GM10847 (cell line): ENCODE results near the gene COL11A2.

Source experiments
- POLR2A ChIP-seq: IDR thresholded peaks from 2 replicates; pipeline ENCODE4 v1.6.1; 2011; ENCODE audit not compliant: insufficient read length; ENCODE audit errors: extremely low read depth

Gene COL11A2

DNA sequence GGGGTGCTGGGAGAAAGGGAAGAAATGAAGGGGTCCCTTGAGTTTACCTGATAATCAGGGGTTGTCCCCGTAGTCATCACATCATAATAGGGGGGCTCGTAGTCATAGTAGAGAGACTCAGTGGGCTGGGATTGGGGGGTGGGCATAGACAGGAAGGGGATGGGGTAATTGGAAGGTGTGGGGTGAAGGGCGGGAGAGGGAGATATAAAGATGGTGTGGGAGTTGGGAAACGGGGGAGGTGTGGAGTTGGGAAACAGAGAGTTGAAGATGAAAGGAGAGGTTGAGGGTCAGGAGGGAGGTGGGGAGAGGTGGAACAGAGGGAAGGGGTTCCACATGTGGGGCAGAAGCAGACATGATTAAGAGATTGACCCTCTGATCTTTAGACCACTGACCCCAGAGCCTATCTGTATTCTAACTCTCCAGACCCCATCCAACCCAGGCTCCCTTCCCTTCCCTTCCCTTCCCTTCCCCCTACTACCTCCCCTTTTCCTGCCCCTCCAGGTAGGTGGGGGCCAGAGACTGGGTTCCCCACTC lies 6.5 kb downstream of the COL11A2 start:
- no peak for TF ChIP-seq POLR2A

DNA sequence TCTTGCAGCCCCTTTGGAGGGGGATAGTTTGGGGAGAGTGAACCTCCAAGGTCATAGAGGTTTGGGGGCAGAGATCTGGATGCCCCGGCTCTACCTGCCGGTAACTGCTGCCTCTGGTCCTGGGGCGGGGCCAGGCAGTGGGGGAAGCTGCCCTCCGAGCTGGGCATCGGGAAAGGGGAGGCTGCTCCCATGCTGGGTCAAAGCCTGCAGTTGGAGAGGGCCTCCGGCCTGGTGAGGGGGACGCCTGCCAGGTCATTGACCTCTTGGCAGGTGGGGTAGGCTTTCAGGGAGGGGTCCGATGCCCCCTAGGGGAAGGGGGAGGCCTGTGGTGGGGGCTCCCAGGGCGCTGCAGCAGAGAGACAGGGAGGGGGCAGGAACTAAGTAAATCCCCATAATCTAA lies 7.1 kb downstream of the COL11A2 start:
- TF ChIP-seq POLR2A, result no peak

DNA sequence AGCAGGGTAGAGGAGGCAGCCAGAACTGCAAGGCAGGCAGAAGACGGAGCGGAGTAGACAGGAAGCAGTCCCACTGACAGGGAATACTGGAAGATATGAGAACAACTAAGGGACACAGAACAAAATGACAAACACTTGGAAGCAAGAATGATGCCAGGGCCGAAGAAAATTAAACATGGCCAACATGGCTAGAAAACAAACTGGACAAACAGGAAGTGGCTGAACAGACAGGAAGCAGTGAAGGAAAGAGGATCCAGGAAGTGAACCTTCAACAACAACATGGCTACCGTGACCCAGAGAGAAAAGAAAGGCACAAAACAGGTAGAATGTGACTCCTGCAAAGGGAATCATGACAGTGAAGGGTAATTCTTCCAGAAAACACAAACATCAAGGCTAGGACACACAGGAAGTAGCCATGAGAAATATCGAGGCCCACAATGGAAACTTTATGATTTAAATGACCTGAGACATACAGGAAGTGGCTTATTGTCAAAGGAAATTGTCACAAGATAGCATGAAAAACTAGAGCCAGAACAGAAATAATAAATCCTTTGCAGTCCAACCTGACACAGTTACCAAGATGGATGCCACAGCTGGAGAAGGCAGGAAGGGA lies 9.1 kb downstream of the COL11A2 start:
- TF ChIP-seq POLR2A, result no peak

DNA sequence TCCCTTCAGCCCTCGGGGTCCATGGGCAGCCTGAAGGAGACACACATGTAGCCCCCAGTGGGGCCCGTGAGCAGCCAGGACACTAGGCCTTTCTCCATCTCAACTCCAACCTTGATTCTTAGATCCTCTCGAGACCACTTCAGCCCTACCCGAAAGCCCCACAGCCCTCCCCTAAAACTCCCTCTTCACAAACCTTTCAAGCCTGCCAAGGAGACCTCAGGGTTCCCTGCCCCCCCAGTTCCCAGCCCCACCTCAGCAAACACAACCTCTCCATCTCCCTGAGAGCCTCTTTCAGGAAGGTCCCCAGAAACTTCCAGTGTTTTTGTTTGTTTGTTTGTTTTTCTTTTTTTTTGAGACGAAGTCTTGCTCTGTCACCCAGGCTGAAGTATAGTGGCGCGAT lies 11.1 kb downstream of the COL11A2 start:
- no peak for TF ChIP-seq POLR2A

DNA sequence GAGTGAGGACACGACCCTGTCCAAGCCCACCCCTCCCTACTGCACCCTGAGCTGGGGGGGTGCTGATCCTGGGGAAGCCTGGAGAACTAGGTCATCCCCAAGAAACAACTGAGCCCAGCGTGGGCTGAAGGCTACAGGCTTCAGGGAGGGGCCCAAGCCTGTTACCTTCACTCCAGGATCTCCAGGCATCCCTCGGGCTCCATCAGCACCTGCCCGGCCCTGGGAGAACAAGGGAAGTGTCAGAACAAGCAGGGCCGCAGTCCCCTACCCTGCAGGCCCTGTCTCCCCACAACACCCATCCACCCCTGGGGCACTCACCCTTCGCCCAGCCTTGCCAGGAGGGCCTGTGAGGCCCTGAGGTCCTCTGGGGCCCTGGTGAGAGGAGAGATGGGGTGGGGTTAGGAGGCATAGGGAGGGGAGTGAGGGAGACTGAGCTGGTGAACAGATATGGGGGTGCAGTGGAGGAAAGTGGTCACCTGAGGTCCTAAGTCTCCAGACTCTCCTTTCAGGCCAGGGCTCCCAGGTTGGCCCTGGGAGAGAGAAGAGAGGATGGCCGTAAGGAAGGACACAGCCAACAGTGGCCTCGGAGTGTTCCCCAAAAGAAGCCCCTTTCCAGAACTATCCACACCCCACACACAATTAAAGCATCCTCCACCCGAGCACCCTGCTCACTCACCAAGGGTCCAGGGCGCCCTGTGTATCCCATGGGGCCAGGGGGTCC lies 13.4 kb downstream of the COL11A2 start:
- no peak for TF ChIP-seq POLR2A

DNA sequence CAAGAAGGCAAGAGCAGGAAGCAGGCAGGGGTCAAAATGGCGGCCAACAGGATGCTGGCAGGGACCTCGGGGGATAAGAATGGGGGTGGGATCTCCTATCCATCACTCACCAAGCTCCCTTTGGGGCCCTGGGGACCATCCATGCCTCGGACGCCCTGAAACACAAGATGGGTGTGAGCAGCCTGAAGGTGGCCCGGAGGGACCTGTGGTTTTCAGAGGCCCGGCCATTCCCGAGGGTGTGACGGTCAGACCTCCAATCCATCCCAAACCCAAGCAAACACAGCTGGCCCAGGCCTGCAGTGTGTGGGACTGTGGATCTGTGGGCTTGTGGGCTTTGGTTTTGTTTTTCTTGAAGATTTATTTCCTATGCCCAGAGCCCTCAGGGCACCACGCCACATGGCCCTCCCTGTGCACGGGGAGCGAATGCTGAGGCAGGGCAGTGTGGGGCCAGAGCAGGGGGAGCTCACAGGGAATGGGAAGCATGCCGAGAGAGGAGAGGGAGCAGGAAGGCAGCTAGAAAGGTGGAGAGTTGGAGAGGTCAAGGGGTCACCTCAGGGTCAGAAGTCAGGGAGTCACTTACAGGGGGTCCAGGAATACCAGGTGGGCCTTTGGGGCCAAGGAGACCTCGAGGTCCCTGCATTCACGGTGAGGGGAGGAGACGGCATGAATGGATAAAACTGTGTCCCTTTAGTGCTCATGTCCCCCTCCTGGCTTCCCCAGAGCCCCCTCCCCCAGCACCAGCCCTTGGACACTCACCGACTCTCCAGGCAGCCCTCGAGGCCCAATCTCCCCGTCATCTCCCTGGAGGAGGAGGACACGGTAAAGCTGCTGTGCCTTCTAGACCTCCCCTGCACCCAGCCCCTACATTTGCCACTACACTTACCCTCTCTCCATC lies 14.5 kb downstream of the COL11A2 start:
- TF ChIP-seq POLR2A, result no peak

DNA sequence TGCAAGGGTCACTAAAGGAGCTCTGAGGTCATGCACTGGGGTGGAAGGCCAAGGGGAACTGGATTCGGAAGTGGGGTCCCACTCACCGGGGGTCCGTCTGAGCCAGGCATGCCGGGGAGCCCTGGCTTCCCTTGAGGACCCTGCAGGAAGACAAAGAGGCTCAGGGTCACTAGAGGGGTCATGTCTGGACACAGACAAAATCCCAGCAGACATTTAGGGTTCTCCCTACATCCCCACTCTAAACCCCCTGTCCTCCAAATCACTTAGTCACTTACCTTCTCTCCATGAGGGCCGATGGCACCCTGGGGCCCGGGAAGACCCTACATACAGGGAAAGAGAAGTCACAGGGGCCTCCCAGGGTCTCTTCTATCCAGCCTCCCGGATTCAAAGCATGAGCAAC lies 15.4 kb downstream of the COL11A2 start:
- no peak for TF ChIP-seq POLR2A

DNA sequence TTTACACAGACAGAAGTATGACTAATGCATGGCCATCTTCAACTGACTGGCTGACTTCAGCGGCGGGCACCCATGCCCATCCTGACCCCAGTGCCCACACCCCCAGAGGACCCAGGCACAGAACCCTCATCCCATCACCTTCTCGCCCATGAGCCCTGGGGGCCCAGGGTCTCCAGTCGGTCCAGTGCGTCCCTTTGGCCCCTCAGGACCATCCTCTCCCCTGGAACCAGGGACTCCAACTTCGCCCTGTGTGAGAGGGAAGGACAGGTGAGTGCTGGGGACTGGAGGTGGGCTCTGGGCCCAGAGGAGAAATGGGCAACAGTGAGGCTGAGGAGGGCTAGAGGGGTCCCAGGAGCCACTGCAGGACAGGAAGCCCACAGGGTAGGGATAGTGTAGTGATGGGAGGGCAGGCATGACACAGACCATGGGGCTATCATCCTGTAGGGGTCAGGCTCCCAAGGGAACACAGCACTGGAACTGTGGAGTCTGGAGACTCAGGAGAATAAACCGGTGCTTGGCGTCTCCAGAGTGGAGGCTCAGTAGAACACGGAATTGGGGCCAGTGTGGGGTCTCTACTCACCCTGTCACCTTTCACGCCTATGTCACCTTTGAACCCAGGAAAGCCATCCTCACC lies 16.7 kb downstream of the COL11A2 start:
- no peak for TF ChIP-seq POLR2A

DNA sequence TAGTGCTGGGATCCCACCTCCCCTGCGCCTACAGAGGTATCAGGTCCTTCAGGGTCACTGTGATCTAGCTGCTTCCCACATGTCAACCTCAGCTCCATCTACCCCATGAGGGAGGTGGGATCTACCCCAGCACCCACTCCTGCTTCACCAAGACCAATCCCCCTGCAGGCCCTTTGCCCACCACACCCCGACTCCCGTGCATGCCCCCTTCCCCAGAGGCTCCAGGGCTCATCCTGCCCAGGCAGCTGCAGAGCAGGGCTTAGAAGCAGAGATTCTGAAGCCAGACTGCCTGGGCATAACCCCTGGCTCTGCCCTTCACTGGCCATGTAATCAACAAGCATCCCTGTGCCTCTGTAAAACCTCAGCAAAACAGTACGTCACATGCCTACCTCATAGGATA lies 17.5 kb downstream of the COL11A2 start:
- no peak for TF ChIP-seq POLR2A

DNA sequence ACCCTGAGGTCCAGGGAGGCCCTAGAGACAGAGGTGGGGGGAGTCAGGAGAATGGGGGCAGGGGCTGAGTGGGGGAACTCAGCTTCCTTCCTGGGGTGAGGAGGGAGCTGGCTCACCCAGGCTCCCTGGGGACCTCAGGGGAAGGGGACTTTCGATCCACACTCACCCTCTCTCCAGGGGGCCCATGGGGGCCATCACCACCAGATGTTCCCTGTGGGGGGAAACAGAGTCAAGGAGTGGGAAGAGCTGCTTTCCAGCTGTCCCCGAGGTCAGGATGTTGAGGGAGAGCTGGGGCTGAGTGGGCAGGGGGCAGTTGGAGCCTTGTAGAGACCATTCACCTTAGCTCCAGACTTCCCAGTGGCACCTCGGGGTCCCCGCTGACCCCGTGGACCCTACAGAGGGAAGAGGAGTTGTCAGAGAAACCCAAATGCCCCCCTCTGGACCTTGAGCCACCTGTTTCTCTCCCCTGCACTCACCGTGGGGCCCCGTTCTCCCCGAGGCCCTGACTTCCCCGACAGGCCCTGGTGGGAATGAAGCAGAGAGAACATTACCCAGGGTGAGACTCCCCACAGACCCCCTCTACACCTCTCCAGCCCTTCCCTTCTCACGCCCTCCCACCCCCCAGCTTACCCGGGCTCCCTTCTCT lies 18.6 kb downstream of the COL11A2 start:
- no peak for TF ChIP-seq POLR2A

DNA sequence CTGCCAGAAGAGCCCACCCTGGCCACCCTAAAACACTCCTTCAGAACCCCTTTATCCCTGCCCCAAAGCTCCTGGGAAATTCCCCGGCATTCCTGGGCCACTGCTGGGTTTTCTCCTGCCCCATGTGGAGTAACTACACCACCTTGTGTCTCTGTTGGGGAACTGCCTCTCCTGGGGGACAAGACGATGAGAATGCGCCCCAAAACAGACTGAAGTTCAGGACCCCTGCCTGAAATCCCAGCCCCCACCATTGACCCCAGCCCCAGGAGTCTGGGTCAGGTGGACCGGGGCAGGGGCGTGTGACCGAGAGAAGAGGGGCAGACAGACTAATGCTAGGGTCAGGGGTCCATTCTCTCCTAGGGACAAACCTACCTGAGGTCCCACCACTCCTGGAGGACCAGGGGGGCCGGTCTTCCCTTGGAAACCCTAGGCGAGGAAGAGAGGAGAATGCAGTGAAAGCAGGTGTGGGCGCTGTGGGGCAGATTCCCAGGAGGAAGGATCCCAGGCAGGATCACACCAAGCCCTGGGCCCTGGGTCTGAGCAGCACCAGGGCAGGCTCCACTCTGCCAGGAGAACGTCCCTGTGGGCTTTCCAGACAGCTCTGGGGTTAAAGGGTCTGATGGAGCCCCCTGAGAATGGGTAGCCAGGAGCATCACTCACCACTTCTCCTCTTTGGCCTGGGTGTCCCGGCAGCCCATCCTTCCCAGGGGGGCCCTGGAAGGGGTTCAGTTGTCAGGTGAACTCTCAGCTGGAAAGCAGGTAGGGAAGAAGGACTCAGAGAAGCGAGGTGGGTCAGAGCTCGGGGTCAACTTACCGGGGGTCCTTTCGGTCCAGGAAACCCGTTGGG lies 19.4 kb downstream of the COL11A2 start:
- TF ChIP-seq POLR2A, result no peak

DNA sequence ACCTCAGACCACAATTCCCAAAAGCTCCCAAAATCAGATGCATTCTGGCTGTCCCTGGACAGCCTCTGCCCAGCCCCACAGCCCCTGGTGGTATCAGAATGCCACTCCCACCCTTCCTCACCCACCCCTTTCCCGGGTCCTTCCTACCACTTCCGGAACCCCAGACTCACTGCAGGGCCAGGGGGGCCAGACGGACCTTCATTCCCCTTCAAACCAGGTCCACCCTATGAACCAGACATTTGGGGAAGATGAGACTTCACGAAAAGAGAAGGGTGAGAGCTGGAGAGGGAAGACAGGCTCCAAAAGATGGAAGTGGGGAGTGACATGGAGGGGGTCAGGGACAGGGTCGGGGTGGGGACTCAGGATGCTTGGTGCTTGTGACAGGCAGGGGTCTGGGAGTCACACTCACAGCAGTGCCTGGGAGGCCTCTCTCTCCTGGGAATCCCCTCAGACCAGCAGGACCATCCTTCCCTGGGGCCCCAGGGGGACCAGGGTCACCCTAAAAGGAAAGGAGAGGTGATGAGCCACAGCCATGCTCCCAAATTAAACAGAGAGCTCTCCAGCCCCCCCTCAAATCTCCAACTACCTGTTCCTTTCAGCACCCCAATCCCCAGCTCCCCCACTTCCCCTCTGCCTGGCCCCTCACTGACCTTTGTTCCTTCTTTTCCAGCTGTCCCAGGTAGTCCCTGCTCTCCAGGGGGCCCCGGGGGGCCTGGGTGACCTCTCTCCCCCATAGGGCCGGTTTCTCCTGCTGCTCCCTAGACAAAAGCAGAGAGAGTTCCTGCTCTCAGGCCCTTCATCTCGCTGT lies 20.2 kb downstream of the COL11A2 start:
- no peak for TF ChIP-seq POLR2A
